AG04449 (cell line): ENCODE measurements around the gene SSX2IP.

Experiments
- CTCF ChIA-PET: fragments of 350-600 bp; formaldehyde crosslinking; extraction: SDS; loops from one replicate; lab custom pipeline; 2021; ENCODE audit warnings: antibody characterized with exemption; lab: Yijun Ruan, JAX
- POLR2A ChIA-PET: fragments of 400-600, 350-600 bp; formaldehyde crosslinking; extraction: SDS; loops from one replicate; lab custom pipeline; 2020; ENCODE audit warnings: antibody characterized with exemption, inconsistent platforms; lab: Yijun Ruan, JAX
- DNase-seq: peaks from one replicate; pipeline ENCODE4 v3.0.0-alpha.2; 2010; ENCODE audit warnings: low read depth, low spot score
- H3K4me3 ChIP-seq: 2 replicates; pipeline ENCODE4 v1.5.1; 2011; ENCODE audit warnings: low read depth, mild to moderate bottlenecking, control low read depth, low read length
- CTCF ChIP-seq: IDR thresholded peaks from one replicate; pipeline ENCODE4 v1.5.1; 2011; ENCODE audit warnings: mild to moderate bottlenecking, moderate library complexity, low read length, control low read depth, inconsistent platforms; ENCODE audit not compliant: insufficient read depth; ENCODE audit errors: missing control alignments

Gene SSX2IP

GRCh38 chr1:84703431-84703830 lies 13.2 kb upstream of the SSX2IP start:
- POLR2A ChIA-PET, result no interaction called here
- no peak overlapping the region for H3K4me3 ChIP-seq
- no peak for TF ChIP-seq CTCF
- CTCF ChIA-PET, result no interaction called here
- DNase-seq, result no peak

GRCh38 chr1:84702143-84702542 lies 11.9 kb upstream of the SSX2IP start:
- H3K4me3 ChIP-seq, result no peak overlapping the region
- DNase-seq, result no peak
- ChIA-PET POLR2A (no interaction called here), CTCF (interaction anchor here (1.1 kb wide), 1 partner anchor 13 kb away, joined by 3 read pairs; no protein-coding TSS in a partner anchor)
- TF ChIP-seq CTCF, result no peak

DNA sequence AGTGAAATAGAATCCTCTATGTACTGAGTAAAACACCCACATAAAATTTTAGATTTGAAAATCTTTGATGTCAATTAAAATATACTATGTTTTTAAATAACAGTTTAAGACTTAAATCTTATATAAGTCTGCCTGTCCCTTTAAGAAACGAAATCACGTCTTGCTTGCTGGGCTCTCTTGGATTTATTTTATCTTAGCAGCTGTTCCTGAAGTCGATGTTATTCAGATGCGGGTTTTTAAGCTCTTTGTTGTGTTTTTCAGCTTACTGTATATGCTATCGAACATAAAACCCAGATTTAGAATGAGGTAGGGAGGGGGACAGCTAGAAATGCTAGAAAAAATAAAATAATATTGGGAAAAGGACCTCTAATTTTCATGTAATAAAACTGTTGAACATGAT lies 11.1 kb upstream of the SSX2IP start:
- ChIA-PET POLR2A (no interaction called here), CTCF (interaction anchor here (1.1 kb wide), 1 partner anchor 12 kb away, joined by 3 read pairs; no protein-coding TSS in a partner anchor)
- H3K4me3 ChIP-seq, result no peak overlapping the region
- TF ChIP-seq CTCF, result no peak
- DNase-seq, result no peak

- POLR2A ChIA-PET, result no interaction called here
- no peak for TF ChIP-seq CTCF
- no peak for DNase-seq
- H3K4me3 ChIP-seq, result no peak overlapping the region
- CTCF ChIA-PET, result no interaction called here
Measured at GRCh38 chr1:84700070-84700469, 9.8 kb upstream of the SSX2IP start.

DNA sequence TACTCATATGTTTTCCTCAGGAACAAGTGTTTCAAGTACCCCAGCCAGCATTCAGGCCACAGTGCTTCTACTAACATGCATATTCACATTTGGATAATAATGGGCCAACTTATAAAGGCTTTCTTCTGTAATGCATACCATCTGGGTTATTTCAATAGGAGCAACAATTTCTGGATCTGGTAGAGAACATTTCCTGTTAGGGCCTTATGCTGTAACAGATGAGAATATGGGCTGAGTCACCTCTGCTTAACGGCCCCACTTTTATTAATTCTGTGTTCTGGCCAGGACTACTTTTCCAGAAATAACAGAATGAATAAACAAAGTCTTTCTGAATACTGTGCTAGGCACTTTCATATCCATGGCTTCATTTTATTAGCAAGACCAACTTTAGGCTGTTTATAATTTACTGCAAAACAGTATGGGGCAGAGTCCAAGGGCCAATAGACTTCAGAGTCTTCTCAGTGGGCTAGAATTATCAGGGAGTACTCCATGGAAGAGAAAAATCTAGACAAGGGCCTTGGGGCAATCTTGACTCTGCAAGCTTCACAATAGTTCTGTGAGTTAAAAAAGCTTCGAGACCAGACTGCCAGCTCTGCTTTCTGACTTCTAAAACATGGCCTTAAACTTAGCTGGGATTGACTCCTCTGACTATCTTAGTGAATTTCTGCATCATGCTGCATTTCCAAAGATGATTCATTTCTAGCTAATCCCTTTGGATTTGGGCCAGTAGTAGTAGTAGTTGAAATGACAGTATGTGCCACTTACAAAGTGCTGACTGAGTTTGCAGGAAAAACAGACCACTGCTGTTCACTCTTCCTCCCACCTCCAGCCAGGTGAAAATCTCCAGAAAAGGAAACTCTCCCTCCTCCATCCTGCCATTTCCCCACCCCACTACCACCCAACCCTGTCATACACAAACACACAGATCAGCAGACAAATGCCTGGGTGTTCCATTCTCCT lies 8.2 kb upstream of the SSX2IP start:
- peak; percentile 74 for DNase-seq
- TF ChIP-seq CTCF, result no peak
- no peak overlapping the region; the same call in 1 of the 2 replicates for H3K4me3 ChIP-seq
- ChIA-PET CTCF (interaction anchor here (1.1 to 1.4 kb wide), 3 partner anchors 55 to 77 kb away, joined by 3 read pairs; no protein-coding TSS in a partner anchor), POLR2A (no interaction called here)

DNA sequence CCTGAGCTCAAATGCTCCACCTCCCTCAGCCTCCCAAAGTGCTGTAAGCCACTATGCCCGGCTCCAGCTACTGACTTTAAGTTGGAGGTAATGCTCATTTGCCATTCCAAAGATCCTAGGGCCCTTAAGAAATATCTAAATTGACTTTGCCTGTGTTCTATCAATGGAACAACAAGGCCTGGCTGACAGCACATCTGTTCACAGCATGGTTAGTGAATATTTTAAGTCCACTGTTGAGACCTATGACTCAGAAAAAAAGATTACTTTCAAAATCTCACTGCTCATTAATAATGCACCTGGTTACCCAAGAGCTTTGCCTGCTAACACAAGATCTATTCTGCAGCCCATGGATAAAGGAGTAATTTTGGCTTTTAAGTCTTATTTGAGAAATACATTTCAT lies 3.5 kb upstream of the SSX2IP start:
- no peak overlapping the region for H3K4me3 ChIP-seq
- no peak for TF ChIP-seq CTCF
- CTCF ChIA-PET, result interaction anchor here (1.1 to 1.2 kb wide), 2 partner anchors 35 to 74 kb away, joined by 3 read pairs; no protein-coding TSS in a partner anchor
- POLR2A ChIA-PET, result no interaction called here
- no peak for DNase-seq
